ENCODE measurements around the gene SUCLG1. TPM values are rescaled to one million over a fixed set of nuclear protein-coding genes. Genes with fewer than 3 reads are reported as not detected.

The SUCLG1 gene
- polyA plus RNA-seq, 6 donors from 2014 or later, result 57.9 to 85.9 (median 64.0) TPM

DNA sequence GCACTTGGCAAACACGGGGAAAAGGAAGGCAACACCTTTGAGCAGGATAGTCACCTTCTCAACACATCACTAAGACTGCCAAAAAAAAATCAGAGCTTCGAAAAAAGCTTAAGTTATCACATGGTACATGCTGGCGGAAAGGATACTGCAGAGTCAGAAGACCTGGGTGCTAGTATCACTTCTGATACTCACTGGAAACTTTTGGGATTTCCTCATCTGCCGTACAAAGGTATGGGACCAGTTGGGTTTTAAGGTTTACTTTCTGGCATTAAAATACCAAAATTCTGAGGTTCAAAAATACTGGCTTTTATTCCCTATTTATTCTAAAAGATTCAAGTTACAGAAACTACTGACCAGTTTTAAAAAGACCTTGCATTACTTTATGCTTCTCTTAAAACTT is 2.9 kb downstream of the SUCLG1 start:
- Mint-ChIP-seq H3K27me3 (no peaks in the 10 kb centered on the region), H3K36me3 (no peaks in the 10 kb centered on the region), H3K4me3 (peak overlapping the region in 2 of 8 donors; percentile 35 to 92), H3K9me3 (no peaks in the 10 kb centered on the region), H3K27ac (no peak overlapping the region), H3K4me1 (peaks cover 43 to 63% (median 44%) of the 10 kb centered on the region in 3 donors)
- no peak for ATAC-seq (ENCODE audit: low read depth in 2 of 2)
- no peak for DNase-seq

DNA sequence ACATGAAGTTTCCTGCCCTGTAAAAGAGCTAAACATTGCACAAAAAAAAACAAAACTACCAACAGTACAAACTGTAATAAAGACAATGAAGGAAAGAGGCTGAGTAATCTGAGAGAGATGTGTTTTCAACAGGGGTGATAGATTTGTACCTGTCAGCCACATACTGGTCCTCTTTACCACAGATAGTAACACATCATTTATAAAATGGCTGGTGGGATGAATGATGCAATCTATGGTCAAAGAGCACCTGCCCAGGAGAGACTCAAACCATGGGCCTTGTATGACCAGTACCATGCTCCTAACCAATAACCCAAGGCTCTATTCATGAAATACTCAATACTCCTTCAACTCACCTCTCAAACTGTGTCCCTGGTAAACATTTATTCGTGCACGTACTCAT is 4.5 kb downstream of the SUCLG1 start:
- no peaks in the 10 kb centered on the region for H3K9me3 Mint-ChIP-seq
- DNase-seq (no peak), ATAC-seq (ENCODE audit: low read depth in 2 of 2) (no peak)
- no peaks in the 10 kb centered on the region for H3K36me3 Mint-ChIP-seq
- H3K27me3 Mint-ChIP-seq, result no peaks in the 10 kb centered on the region
- H3K4me1 Mint-ChIP-seq, result peaks cover 44 to 72% (median 51%) of the 10 kb centered on the region in 3 donors
- H3K4me3 Mint-ChIP-seq, result peak overlapping the region in 1 of 8 donors; percentile 51
- no peak overlapping the region for H3K27ac Mint-ChIP-seq

DNA sequence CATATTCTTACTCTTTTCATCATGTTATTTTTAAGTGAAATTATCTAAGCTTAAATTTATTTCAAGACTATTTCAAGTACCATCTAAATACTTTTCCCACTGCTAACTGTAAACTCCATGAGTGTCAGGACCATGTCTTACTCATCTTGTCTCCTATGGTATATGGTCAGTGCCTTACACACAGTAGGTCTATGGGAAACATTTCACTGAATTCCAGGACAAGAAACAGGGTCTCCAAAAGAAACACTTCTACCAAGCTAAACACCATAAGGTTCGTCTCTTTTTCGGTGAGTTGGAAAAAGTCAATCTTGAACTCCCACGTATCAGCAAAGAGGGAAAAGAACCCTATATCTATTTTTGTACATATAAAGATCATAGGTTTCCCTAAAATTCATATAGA is 6.5 kb downstream of the SUCLG1 start:
- Mint-ChIP-seq H3K36me3 (no peaks in the 10 kb centered on the region), H3K9me3 (no peaks in the 10 kb centered on the region), H3K4me3 (no peak overlapping the region), H3K4me1 (peaks cover 31 to 56% (median 37%) of the 10 kb centered on the region in 3 donors), H3K27ac (peak overlapping the region in 1 of 6 donors; percentile 24), H3K27me3 (no peaks in the 10 kb centered on the region)
- ATAC-seq (ENCODE audit: low read depth in 2 of 2), result no peak
- DNase-seq, result no peak

DNA sequence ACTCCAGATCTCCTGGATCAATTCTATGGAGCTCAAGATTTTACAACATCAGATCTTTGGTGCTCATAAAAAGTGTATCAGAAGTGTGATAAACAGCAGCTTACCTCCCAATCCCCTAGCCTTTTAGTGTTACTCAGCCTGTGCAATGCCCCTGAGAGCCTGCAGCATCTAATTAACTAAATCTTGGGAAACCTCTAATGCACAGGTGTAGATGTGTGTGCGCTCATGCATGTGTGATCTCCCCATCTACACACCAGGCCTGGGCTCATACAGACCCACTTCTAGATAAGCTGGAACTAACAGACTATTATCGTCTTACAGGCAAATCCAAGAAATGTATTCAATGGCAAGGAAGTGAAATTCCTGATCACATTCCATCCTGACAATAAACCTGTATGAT is 7.5 kb downstream of the SUCLG1 start:
- DNase-seq (no peak), ATAC-seq (ENCODE audit: low read depth in 2 of 2) (no peak)
- H3K27ac Mint-ChIP-seq, result peak overlapping the region in 4 of 6 donors; percentile 16 to 61 (median 38)
- peaks cover 0 to 5% of the 10 kb centered on the region in 2 donors for H3K36me3 Mint-ChIP-seq
- H3K4me3 Mint-ChIP-seq, result no peak overlapping the region
- no peaks in the 10 kb centered on the region for H3K9me3 Mint-ChIP-seq
- peaks cover 20 to 50% (median 30%) of the 10 kb centered on the region in 3 donors for H3K4me1 Mint-ChIP-seq
- no peaks in the 10 kb centered on the region for H3K27me3 Mint-ChIP-seq

DNA sequence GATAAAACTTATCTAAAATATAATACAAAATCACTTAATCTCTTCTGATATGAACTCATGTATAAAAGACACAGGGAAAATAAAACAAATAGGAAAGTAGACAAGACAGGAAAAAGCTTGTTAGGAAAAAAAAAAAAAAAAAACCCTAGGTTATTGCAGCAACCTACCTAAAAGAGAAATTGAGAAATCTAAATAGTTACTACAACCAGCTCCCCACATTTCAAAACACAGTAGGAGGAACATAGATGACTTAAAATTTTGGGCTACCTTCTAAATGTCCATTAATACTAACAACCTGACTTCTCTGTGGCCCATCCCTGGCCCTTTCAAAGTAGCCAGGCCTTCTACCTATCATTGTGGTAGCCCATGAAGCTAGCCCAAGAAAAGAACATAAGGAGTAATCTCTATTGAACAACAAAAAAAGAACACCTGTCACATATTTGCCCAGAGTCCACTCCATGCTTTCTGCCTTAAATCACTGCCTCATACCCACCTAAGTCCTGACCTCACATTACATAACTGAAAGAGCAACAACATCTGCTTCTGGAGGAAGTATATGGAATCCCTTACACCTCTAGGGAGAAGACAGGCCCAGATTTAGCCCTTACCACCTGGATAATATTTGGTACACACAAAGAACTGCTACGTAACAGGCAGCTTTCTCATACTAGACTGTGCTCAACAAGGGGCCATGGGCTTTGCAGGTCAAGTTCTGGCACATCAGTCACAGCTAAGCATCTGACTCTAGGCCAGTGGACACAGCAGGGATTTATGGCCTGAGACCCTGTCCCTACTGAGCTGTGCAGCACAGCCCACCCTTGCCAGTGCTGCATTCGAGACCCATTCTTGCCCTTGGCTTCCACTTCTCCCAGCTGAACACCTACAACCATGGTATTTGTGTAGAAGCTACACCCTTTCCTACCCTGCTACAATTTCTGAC is 8.5 kb downstream of the SUCLG1 start:
- no peaks in the 10 kb centered on the region for H3K9me3 Mint-ChIP-seq
- H3K36me3 Mint-ChIP-seq, result peaks cover 9 to 14% of the 10 kb centered on the region in 2 donors
- H3K27ac Mint-ChIP-seq, result peak overlapping the region in 3 of 6 donors; percentile 11 to 64 (median 13)
- H3K27me3 Mint-ChIP-seq, result no peaks in the 10 kb centered on the region
- no peak for ATAC-seq (ENCODE audit: low read depth in 2 of 2)
- no peak for DNase-seq
- peaks cover 18 to 43% (median 26%) of the 10 kb centered on the region in 3 donors for H3K4me1 Mint-ChIP-seq
- no peak overlapping the region for H3K4me3 Mint-ChIP-seq

DNA sequence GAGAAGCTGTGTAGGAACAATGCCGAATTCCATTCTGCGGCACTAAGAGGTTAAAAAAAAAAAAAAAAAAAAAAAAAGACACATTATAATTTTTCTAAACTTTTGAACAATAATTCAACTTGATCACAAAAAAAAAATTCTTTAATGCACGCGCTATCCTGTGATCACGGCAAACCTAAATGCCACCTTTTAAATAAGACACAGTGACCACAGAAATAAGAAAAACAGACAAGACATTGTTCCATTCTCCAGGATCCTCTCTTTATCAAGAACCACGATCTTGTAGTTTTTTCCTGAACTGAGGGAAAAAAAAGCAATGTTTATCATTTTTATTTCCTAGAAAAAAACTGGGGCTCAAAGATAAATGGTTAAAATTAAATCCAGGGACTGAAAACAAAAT is 9.4 kb downstream of the SUCLG1 start:
- Mint-ChIP-seq H3K27ac (no peak overlapping the region), H3K4me1 (peaks cover 18 to 38% (median 25%) of the 10 kb centered on the region in 3 donors), H3K4me3 (no peak overlapping the region), H3K27me3 (no peaks in the 10 kb centered on the region), H3K36me3 (peaks cover 16 to 23% of the 10 kb centered on the region in 2 donors), H3K9me3 (no peaks in the 10 kb centered on the region)
- DNase-seq (no peak), ATAC-seq (ENCODE audit: low read depth in 2 of 2) (no peak)

DNA sequence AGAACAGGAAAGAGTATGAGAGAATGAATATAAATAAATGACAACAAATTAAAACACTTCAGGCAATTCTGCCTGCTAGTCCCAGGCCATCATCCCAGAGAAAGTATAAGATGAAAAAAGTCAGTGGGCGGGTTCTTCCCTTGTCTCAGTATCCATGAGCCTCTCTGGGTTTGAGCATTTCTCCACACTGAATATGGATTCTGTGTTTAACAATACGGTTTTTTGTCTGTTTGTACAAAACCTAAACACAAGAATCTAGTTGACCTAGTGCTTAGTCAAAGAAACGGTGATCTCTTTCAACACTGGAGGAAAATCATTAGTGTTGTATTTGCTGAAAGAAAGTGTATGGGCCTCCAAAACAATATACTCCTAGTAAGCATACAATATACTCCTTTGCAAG is 10.0 kb downstream of the SUCLG1 start:
- no peak overlapping the region for H3K27ac Mint-ChIP-seq
- no peaks in the 10 kb centered on the region for H3K27me3 Mint-ChIP-seq
- no peaks in the 10 kb centered on the region for H3K9me3 Mint-ChIP-seq
- ATAC-seq (ENCODE audit: low read depth in 2 of 2), result no peak
- peaks cover 18 to 32% (median 20%) of the 10 kb centered on the region in 3 donors for H3K4me1 Mint-ChIP-seq
- no peak for DNase-seq
- H3K36me3 Mint-ChIP-seq, result peaks cover 16 to 23% of the 10 kb centered on the region in 2 donors
- H3K4me3 Mint-ChIP-seq, result no peak overlapping the region

DNA sequence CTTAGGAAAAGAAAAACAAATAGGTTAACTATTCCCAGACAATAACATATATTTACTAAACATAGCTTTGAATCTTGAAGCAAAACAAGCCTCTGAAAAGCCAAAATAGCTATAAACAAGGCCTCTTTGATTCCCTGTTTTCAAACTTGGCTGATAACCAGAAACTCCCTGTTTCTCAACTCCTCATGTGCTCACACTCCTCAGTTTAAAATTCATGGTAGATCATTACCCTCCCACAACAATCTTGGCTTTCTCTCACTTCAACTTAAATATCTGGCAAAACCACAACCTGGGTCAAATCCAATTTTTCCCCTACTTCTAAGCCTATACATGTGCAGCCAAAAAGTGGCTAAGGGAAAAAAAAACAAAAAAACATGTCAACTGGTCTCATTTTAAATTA is 15.6 kb downstream of the SUCLG1 start:
- no peak for ATAC-seq (ENCODE audit: low read depth in 2 of 2)
- no peaks in the 10 kb centered on the region for H3K27me3 Mint-ChIP-seq
- peak overlapping the region in 1 of 6 donors; percentile 15 for H3K27ac Mint-ChIP-seq
- H3K4me1 Mint-ChIP-seq, result peaks cover 0 to 5% (median 0%) of the 10 kb centered on the region in 3 donors
- H3K4me3 Mint-ChIP-seq, result no peak overlapping the region
- H3K9me3 Mint-ChIP-seq, result no peaks in the 10 kb centered on the region
- DNase-seq, result no peak
- H3K36me3 Mint-ChIP-seq, result peaks cover 16 to 52% of the 10 kb centered on the region in 2 donors

DNA sequence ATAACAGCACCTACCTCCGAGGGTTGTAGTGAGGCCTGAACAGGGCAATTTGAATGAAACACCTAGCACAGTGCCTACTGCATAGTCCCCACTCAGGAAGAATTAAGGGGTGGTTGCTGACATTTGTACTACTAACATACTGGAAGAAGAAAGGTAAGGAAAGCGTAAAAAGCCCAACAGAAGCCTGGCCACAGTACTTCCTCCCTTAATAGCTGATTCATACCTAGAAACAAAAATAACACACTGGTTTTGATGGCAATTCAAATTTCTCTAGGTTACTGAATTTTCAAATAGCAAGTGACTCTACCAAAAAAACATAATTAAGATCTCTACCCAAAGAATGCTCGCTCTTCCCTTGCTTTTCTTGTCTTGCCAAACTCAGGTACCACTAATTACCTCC is 16.2 kb downstream of the SUCLG1 start:
- H3K4me3 Mint-ChIP-seq, result no peak overlapping the region
- ATAC-seq (ENCODE audit: low read depth in 2 of 2), result no peak
- H3K36me3 Mint-ChIP-seq, result peaks cover 16 to 56% of the 10 kb centered on the region in 2 donors
- DNase-seq, result no peak
- H3K27ac Mint-ChIP-seq, result no peak overlapping the region
- H3K27me3 Mint-ChIP-seq, result no peaks in the 10 kb centered on the region
- peaks cover 0 to 5% (median 0%) of the 10 kb centered on the region in 3 donors for H3K4me1 Mint-ChIP-seq
- no peaks in the 10 kb centered on the region for H3K9me3 Mint-ChIP-seq

DNA sequence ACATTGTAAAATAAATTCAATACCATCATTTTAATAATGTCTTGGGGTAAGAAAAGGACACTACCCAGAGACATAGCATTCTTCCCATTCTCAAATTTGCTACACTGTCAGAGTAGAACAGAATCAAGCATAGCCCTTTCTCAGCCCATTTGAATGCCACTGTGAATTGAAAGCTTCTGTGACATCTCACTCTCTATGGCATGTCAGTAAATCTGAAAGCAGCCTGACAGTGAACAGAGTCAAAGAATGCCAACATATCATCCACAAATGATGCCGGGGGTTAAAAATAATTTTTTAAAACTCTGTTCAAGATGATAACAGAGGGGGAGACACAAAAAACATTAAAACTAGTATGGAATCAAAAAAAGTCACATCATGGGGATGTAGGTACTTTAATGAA is 17.6 kb downstream of the SUCLG1 start:
- Mint-ChIP-seq H3K27ac (no peak overlapping the region), H3K27me3 (no peaks in the 10 kb centered on the region), H3K36me3 (peaks cover 16 to 53% of the 10 kb centered on the region in 2 donors), H3K4me3 (no peak overlapping the region), H3K9me3 (no peaks in the 10 kb centered on the region), H3K4me1 (peaks cover 0 to under 1% (median 0%) of the 10 kb centered on the region in 3 donors)
- ATAC-seq (ENCODE audit: low read depth in 2 of 2) (no peak), DNase-seq (no peak)

DNA sequence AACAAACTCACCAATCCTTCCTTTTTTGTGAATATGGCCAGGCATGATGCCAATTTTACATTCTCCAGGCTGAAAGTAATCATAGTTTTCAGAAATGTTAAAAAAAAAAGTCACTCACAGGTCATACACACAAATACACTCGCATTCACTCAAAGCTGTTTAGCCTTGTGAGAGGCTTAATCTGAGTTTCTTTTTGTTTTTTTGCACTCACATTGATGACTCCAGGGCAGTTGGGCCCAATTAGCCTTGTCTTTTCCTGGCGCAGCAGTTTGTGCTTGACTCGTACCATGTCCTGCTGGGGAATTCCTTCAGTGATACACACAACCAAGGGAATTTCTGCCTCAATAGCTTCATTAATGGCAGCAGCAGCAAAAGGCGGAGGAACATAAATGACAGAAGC is 18.0 kb downstream of the SUCLG1 start:
- DNase-seq (no peak), ATAC-seq (ENCODE audit: low read depth in 2 of 2) (no peak)
- Mint-ChIP-seq H3K27me3 (no peaks in the 10 kb centered on the region), H3K36me3 (peaks cover 13 to 48% of the 10 kb centered on the region in 2 donors), H3K27ac (no peak overlapping the region), H3K9me3 (no peaks in the 10 kb centered on the region), H3K4me1 (no peaks in the 10 kb centered on the region), H3K4me3 (no peak overlapping the region)

DNA sequence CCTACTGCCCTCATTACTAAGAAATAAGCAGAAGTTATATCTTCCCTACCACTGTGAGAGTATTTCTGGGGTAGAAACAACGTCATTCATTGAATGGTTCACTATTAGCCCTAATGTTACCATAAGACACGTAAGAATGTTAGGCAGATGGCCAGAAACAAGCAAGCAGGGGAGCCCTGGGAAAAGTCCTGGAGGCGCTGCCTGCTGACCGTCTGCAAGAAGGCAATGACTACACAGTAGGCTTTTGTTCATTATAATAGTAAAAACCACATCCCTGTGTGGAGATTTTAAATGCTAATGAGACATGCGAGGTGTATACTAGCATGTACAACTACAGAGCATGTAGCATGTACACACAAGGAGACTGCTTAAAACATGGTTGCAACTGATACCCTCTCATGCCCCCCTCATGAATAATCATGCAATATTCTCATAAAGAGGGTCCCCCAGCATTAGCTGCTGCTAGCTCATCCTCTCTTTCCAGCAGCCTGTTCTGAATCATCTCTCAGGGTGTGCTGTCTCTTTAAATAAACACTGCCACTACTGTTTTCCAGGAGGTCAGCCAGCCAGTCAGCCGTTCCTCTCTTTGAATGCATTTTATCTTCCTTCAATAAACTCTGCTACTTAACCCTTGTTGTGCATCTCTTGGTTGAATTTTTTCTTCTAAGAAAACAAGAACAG is 23.6 kb downstream of the SUCLG1 start:
- Mint-ChIP-seq H3K4me3 (no peak overlapping the region), H3K27ac (no peak overlapping the region), H3K27me3 (no peaks in the 10 kb centered on the region), H3K36me3 (peaks cover 24 to 40% of the 10 kb centered on the region in 2 donors), H3K4me1 (no peaks in the 10 kb centered on the region), H3K9me3 (no peaks in the 10 kb centered on the region)
- DNase-seq (no peak), ATAC-seq (ENCODE audit: low read depth in 2 of 2) (no peak)

DNA sequence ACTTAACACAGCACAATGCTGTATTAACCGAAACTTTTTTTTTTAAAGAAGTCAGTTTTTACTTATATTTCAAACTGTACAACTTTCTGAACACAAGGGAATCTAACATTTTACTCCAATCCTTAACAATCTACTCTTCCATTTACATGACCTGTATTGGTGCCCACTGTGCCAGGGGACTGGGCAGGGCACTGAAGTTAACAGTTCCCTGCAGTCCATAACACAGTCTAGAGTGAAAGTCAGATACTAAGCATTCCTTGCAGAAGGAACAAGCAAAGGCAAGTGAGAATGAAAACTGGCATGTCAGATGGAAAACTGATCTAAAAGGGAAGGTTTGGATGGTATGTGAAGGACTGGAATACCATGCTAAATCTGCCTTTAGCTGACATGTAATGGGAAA is 29.8 kb downstream of the SUCLG1 start:
- no peak for ATAC-seq (ENCODE audit: low read depth in 2 of 2)

More for the DNA sequence above, 29.8 kb downstream of the SUCLG1 start:
- DNase-seq, result no peak
- H3K36me3 Mint-ChIP-seq, result peaks cover 29 to 52% of the 10 kb centered on the region in 2 donors
- no peaks in the 10 kb centered on the region for H3K4me1 Mint-ChIP-seq
- no peak overlapping the region for H3K4me3 Mint-ChIP-seq
- no peak overlapping the region for H3K27ac Mint-ChIP-seq
- no peaks in the 10 kb centered on the region for H3K27me3 Mint-ChIP-seq
- H3K9me3 Mint-ChIP-seq, result no peaks in the 10 kb centered on the region
